Suprapubic skin (tissue), 4 donors: Measurements from ENCODE around the gene ZFP69. TPM values are rescaled to one million over a fixed set of nuclear protein-coding genes. Genes with fewer than 3 reads are reported as not detected.

Experiments
- DNase-seq, 2 donors: peaks; one replicate each; pipeline ENCODE4 v3.0.0-alpha.2; 2019; ENCODE audit warnings: low spot score in 2 of 2
- H3K27ac ChIP-seq: fragments of 200-600 bp; sonication (generic); one replicate; pipeline ENCODE4 v1.5.1; 2019
- H3K27me3 ChIP-seq: fragments of 200-600 bp; sonication (generic); one replicate; pipeline ENCODE4 v1.5.1; 2019
- H3K36me3 ChIP-seq: fragments of 200-600 bp; sonication (generic); one replicate; pipeline ENCODE4 v1.5.1; 2019
- H3K4me1 ChIP-seq: fragments of 200-600 bp; sonication (generic); one replicate; pipeline ENCODE4 v1.5.1; 2019
- H3K4me3 ChIP-seq: fragments of 200-600 bp; sonication (generic); one replicate; pipeline ENCODE4 v1.5.1; 2019; ENCODE audit warnings: mild to moderate bottlenecking
- H3K9me3 ChIP-seq: fragments of 200-600 bp; sonication (generic); one replicate; pipeline ENCODE4 v1.5.1; 2019
- CTCF ChIP-seq, 2 donors: fragments of 200-600 bp in 1 of 2; fragments of 450-650 bp in 1 of 2; sonication (generic) in 1 of 2; IDR thresholded peaks; one replicate each; pipeline ENCODE4 v1.5.1; 2016 to 2019; ENCODE audit warnings: antibody characterized with exemption in 2 of 2, mild to moderate bottlenecking in 1 of 2, moderate library complexity in 1 of 2
- EP300 ChIP-seq: sonication (generic); formaldehyde crosslinking; IDR thresholded peaks from one replicate; pipeline ENCODE4 v1.6.1; 2017; ENCODE audit warnings: antibody characterized with exemption
- POLR2A ChIP-seq, 2 donors: fragments of 450-650 bp; IDR thresholded peaks; one replicate each; pipeline ENCODE4 v1.6.1; 2017; ENCODE audit warnings: antibody characterized with exemption in 2 of 2, mild to moderate bottlenecking in 2 of 2, moderate library complexity in 2 of 2
- POLR2AphosphoS5 ChIP-seq, 3 donors: sonication (generic); formaldehyde crosslinking; IDR thresholded peaks; one replicate each; pipeline ENCODE4 v1.6.1; 2017; ENCODE audit warnings: antibody characterized with exemption in 3 of 3
- WGBS: methylation state at CpG from one replicate; pipeline ENCODE4 v1.1.5; 2018; 5-methylcytosine and 5-hydroxymethylcytosine counted together
- total RNA-seq, 4 donors: library from RNA; depleted of rRNA; stranded (reverse); fragments of >200 nt; gene quantifications; one replicate each; pipeline ENCODE4 v1.1.0, GENCODE V29; 2016

Gene ZFP69
- total RNA-seq, 4 donors from 2014 or later, result 1.4 to 2.7 (median 1.7) TPM

GRCh38 chr1:40519517-40519916 is 42.4 kb downstream of the ZFP69 start:
- Histone ChIP-seq H3K27ac (no peak overlapping the region), H3K4me3 (no peak overlapping the region), H3K27me3 (peaks cover 2% of the 10 kb centered on the region), H3K4me1 (no peaks in the 10 kb centered on the region), H3K36me3 (peaks cover 7% of the 10 kb centered on the region), H3K9me3 (no peaks in the 10 kb centered on the region)
- no peak for TF ChIP-seq CTCF (IDR thresholded peaks at IDR 0.05)
- TF ChIP-seq POLR2AphosphoS5 (IDR thresholded peaks at IDR 0.05), result no peak
- TF ChIP-seq POLR2A (IDR thresholded peaks at IDR 0.05), result no peak
- TF ChIP-seq EP300, result no peak
- DNase-seq, result no peak
- 84% methylated on average over 2 of the region's 2 CpGs for WGBS

DNA sequence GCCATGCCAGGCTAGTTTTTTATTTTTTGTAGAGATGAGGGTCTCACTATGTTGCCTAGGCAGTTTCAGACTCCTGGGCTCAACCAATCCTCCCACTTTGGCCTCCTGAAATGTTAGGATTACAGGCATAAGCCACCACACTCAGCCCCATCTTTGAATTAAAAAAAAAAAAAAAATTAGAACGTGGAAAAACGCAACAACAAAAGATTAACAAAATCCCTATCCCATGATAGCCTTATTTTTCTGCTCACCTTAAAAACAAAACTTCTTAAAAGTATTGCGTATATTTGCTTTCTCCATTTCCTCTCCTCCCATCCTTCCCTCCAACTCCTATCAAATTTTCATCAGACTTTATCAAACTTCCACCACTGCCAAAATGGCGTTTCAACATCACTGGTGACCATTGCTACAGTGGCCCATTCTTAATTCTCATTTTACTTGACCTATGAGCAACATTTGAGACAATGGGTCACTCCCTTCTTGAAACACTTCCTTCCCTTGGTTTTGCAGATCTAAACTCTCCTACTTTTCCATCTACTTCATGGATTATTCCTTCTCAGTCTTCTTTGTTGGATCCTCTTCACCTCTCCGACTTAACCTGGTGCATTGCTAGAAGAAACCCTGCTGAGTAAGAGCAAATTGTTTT is 53.8 kb downstream of the ZFP69 start:
- H3K9me3 ChIP-seq, result no peaks in the 10 kb centered on the region
- H3K36me3 ChIP-seq, result no peaks in the 10 kb centered on the region
- H3K27me3 ChIP-seq, result no peaks in the 10 kb centered on the region
- TF ChIP-seq EP300, result no peak
- TF ChIP-seq POLR2A (IDR thresholded peaks at IDR 0.05), result no peak
- no peak for TF ChIP-seq CTCF (IDR thresholded peaks at IDR 0.05)
- TF ChIP-seq POLR2AphosphoS5 (IDR thresholded peaks at IDR 0.05), result no peak
- DNase-seq, result no peak
- peak overlapping the region; percentile 42 for H3K27ac ChIP-seq
- peak overlapping the region; percentile 64 for H3K4me3 ChIP-seq
- H3K4me1 ChIP-seq, result peaks cover 17% of the 10 kb centered on the region
- WGBS, result 38% methylated on average over 5 of the region's 5 CpGs

GRCh38 chr1:40531381-40532061 is 54.4 kb downstream of the ZFP69 start, which contains the start of gene ZNF684:
Gene ZNF684, plus strand, starts transcription at chr1:40531637. Its CDS starts 1,530 bp downstream, at chr1:40533167.
- Histone ChIP-seq H3K36me3 (no peaks in the 10 kb centered on the region), H3K4me3 (peak within 1 kb of the TSS; percentile 64), H3K27ac (peak within 1 kb of the TSS; percentile 42), H3K4me1 (peaks cover 17% of the 10 kb centered on the region), H3K27me3 (no peaks in the 10 kb centered on the region), H3K9me3 (no peaks in the 10 kb centered on the region)
- TF ChIP-seq POLR2AphosphoS5 (IDR thresholded peaks at IDR 0.05) (no peak), POLR2A (IDR thresholded peaks at IDR 0.05) (no peak), EP300 (no peak), CTCF (IDR thresholded peaks at IDR 0.05) (no peak)
- peak; percentile 90 to 91 for DNase-seq
- 0% methylated on average over 23 of the region's 35 CpGs for WGBS

GRCh38 chr1:40532062-40532389 is 54.9 kb downstream of the ZFP69 start:
- peaks cover 17% of the 10 kb centered on the region for H3K4me1 ChIP-seq
- 4% methylated on average over 3 of the region's 3 CpGs for WGBS
- TF ChIP-seq EP300 (no peak), CTCF (IDR thresholded peaks at IDR 0.05) (no peak), POLR2AphosphoS5 (IDR thresholded peaks at IDR 0.05) (no peak), POLR2A (IDR thresholded peaks at IDR 0.05) (no peak)
- peak overlapping the region; percentile 64 for H3K4me3 ChIP-seq
- H3K27ac ChIP-seq, result peak overlapping the region; percentile 42
- H3K9me3 ChIP-seq, result no peaks in the 10 kb centered on the region
- DNase-seq, result no peak
- no peaks in the 10 kb centered on the region for H3K27me3 ChIP-seq
- H3K36me3 ChIP-seq, result no peaks in the 10 kb centered on the region

DNA sequence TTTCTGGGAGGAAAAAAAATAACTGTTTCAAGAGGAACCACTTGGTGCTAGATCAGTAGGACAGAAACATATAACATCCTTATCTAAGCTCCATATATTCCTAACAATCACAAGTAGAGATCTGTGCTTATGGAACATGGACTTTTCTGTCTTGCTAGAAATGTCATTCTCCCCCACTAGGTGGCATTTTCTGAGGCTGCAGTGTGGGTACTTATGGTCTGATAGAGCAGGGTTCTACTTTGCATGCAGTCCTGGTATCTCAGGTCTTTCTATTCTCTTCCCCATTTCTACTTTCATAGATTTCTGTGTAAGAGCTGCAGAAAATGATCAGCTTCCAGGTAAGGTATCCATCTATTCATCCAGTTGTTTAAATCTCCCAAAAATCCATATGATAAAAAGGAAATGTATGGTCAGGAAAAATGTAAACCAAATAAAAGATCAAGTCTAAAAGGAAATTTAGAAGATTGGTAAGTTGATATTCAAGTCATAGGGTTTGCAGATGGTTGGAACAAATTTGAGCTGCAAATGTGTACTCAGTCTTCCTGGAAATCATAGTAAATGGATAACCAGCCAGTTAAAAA is 55.8 kb downstream of the ZFP69 start:
- H3K4me1 ChIP-seq, result peaks cover 17% of the 10 kb centered on the region
- no peak overlapping the region for H3K4me3 ChIP-seq
- no peaks in the 10 kb centered on the region for H3K27me3 ChIP-seq
- H3K27ac ChIP-seq, result no peak overlapping the region
- H3K36me3 ChIP-seq, result no peaks in the 10 kb centered on the region
- TF ChIP-seq CTCF (IDR thresholded peaks at IDR 0.05) (peak in 1 of 2 donors; percentile 44), EP300 (no peak)
- no peaks in the 10 kb centered on the region for H3K9me3 ChIP-seq
- no peak for DNase-seq
